SK-N-SH (cell line): ENCODE measurements around the gene ENDOV. TPM values are rescaled to one million over a fixed set of nuclear protein-coding genes. Genes with fewer than 3 reads are reported as not detected.

Source experiments
- CTCF ChIA-PET: fragments of 300-600, 350-600 bp; formaldehyde crosslinking; extraction: SDS; loops from one replicate; lab custom pipeline; 2021; lab: Yijun Ruan, JAX
- POLR2A ChIA-PET: fragments of 350-600 bp; sonication (Branson Sonifier 250); formaldehyde crosslinking; extraction: SDS; loops from one replicate; lab custom pipeline; 2020; ENCODE audit warnings: antibody characterized with exemption, inconsistent platforms; lab: Yijun Ruan, JAX
- DNase-seq: peaks from one replicate; pipeline ENCODE4 v3.0.0; 2012
- H2AFZ ChIP-seq: fragments of 200-600 bp; sonication (generic); 2 replicates; pipeline ENCODE4 v1.8.1; 2016; ENCODE audit warnings: antibody characterized with exemption, mild to moderate bottlenecking, low read depth
- H3F3A ChIP-seq: fragments of 200-600 bp; sonication (generic); replicated peaks from 2 replicates; pipeline ENCODE3; 2016; ENCODE audit warnings: antibody characterized with exemption, mild to moderate bottlenecking; ENCODE audit not compliant: insufficient read depth
- H3K27ac ChIP-seq, 2 experiments: fragments of 200-500 bp in 1 of 2; fragments of 200-600 bp in 1 of 2; sonication (Bioruptor generic) in 1 of 2; sonication (generic), shearing (Covaris generic) in 1 of 2; 2 replicates each; pipeline versions ENCODE4 v1.5.1 to v1.6.1; 2014 to 2016; ENCODE audit warnings: low read depth in 2 of 2, inconsistent platforms in 1 of 2, low read length in 1 of 2, mild to moderate bottlenecking in 1 of 2, mixed read lengths in 1 of 2
- H3K27me3 ChIP-seq: fragments of 200-600 bp; sonication (generic), shearing (Covaris generic); 2 replicates; pipeline ENCODE4 v1.6.1; 2016; ENCODE audit warnings: mixed run types; ENCODE audit not compliant: insufficient read depth
- H3K36me3 ChIP-seq, 2 experiments: fragments of 200-500 bp in 1 of 2; fragments of 200-600 bp in 1 of 2; sonication (Bioruptor generic) in 1 of 2; sonication (generic) in 1 of 2; replicated peaks in 1 of 2; 2 replicates each; pipeline versions ENCODE3 to v1.5.1; 2014 to 2016; ENCODE audit warnings: low read length in 1 of 2, mild to moderate bottlenecking in 1 of 2; ENCODE audit not compliant: insufficient read depth in 2 of 2, control insufficient read depth in 1 of 2
- H3K4me1 ChIP-seq, 2 experiments: fragments of 200-500 bp in 1 of 2; fragments of 200-600 bp in 1 of 2; sonication (Bioruptor generic) in 1 of 2; sonication (generic), shearing (Covaris generic) in 1 of 2; 2 replicates each; pipeline versions ENCODE4 v1.5.1 to v1.6.1; 2014 to 2016; ENCODE audit warnings: low read depth in 1 of 2, low read length in 1 of 2, mixed run types in 1 of 2; ENCODE audit not compliant: insufficient read depth in 2 of 2, control insufficient read depth in 1 of 2
- H3K4me2 ChIP-seq: fragments of 200-600 bp; sonication (generic), shearing (Covaris generic); 2 replicates; pipeline ENCODE4 v1.6.1; 2017; ENCODE audit warnings: mixed run types
- H3K4me3 ChIP-seq, 2 experiments: fragments of 200-500 bp in 1 of 2; fragments of 200-600 bp in 1 of 2; sonication (Bioruptor generic) in 1 of 2; sonication (generic), shearing (Covaris generic) in 1 of 2; 2 replicates each; pipeline versions ENCODE4 v1.5.1 to v1.8.1; 2014 to 2016; ENCODE audit warnings: low read depth in 2 of 2, inconsistent platforms in 1 of 2, low read length in 1 of 2, mild to moderate bottlenecking in 1 of 2, mixed read lengths in 1 of 2, moderate library complexity in 1 of 2
- H3K79me2 ChIP-seq: fragments of 200-600 bp; sonication (generic); 2 replicates; pipeline ENCODE4 v1.8.1; 2017; ENCODE audit warnings: mild to moderate bottlenecking; ENCODE audit not compliant: insufficient read depth
- H3K9ac ChIP-seq: fragments of 200-600 bp; sonication (generic); 2 replicates; pipeline ENCODE4 v1.6.1; 2017; ENCODE audit warnings: mixed run types
- H3K9me2 ChIP-seq: fragments of 200-600 bp; sonication (generic); 2 replicates; pipeline ENCODE4 v1.6.1; 2017; ENCODE audit warnings: mixed run types
- H3K9me3 ChIP-seq: fragments of 200-600 bp; sonication (generic); 2 replicates; pipeline ENCODE4 v1.6.1; 2017; ENCODE audit warnings: mixed run types, mild to moderate bottlenecking, moderate library complexity
- H4K20me1 ChIP-seq: fragments of 200-600 bp; sonication (generic); 2 replicates; pipeline ENCODE4 v1.6.1; 2017; ENCODE audit warnings: mild to moderate bottlenecking, mixed run types; ENCODE audit not compliant: insufficient read depth
- FOXJ3 ChIP-seq: sonication (generic); formaldehyde crosslinking; IDR thresholded peaks from 2 replicates; pipeline ENCODE4 v1.5.1; 2020; ENCODE audit warnings: mild to moderate bottlenecking, missing genetic modification reagents
- GABPA ChIP-seq: IDR thresholded peaks from 2 replicates; pipeline ENCODE4 v1.4.0; 2012; ENCODE audit warnings: low read depth, mild to moderate bottlenecking
- GATA2 ChIP-seq: sonication (generic); formaldehyde crosslinking; IDR thresholded peaks from 2 replicates; pipeline ENCODE4 v1.5.0; 2020; ENCODE audit warnings: mild to moderate bottlenecking, missing genetic modification reagents
- MEF2A ChIP-seq: IDR thresholded peaks from 2 replicates; pipeline ENCODE4 v1.4.0; 2012; ENCODE audit warnings: low read depth, borderline replicate concordance
- MXI1 ChIP-seq: IDR thresholded peaks from 2 replicates; pipeline ENCODE4 v1.6.1; 2012; ENCODE audit warnings: mild to moderate bottlenecking, low read depth, low read length, improper control_type of control experiment
- NRF1 ChIP-seq: IDR thresholded peaks from 2 replicates; pipeline ENCODE4 v1.6.1; 2012; ENCODE audit warnings: low read depth, mild to moderate bottlenecking, low read length
- RCOR1 ChIP-seq: fragments of 150-350 bp; IDR thresholded peaks from 2 replicates; pipeline ENCODE4 v1.6.1; 2017; ENCODE audit warnings: antibody characterized with exemption, low read length
- SMC3 ChIP-seq: IDR thresholded peaks from 2 replicates; pipeline ENCODE4 v1.6.1; 2012; ENCODE audit warnings: low read depth, low read length, improper control_type of control experiment
- TAF1 ChIP-seq: IDR thresholded peaks from 2 replicates; pipeline ENCODE4 v1.6.1; 2012; ENCODE audit warnings: low read depth, mild to moderate bottlenecking, low read length, moderate library complexity, borderline replicate concordance
- TEAD4 ChIP-seq: IDR thresholded peaks from 2 replicates; pipeline ENCODE4 v1.4.0; 2012; ENCODE audit warnings: mild to moderate bottlenecking, borderline replicate concordance; ENCODE audit not compliant: insufficient read depth
- WGBS: methylation state at CpG from one replicate; pipeline ENCODE4 v1.1.6; 2017; ENCODE audit warnings: low lambda C conversion rate; 5-methylcytosine and 5-hydroxymethylcytosine counted together
- polyA plus RNA-seq, 3 experiments: library from polyadenylated mRNA; depleted of rRNA; stranded (reverse); fragments of >200 nt; gene quantifications; 2 replicates each; pipeline ENCODE4 v1.2.3, GENCODE V29; 2012
- TF ChIP-seq, protein P1 (sequence below): IDR thresholded peaks from 2 replicates; pipeline ENCODE4; 2012
- TF ChIP-seq, protein P2 (sequence below): fragments of 150-350 bp; IDR thresholded peaks from 2 replicates; pipeline ENCODE4 v1.6.1; 2016; ENCODE audit warnings: mild to moderate bottlenecking, low read depth, low read length
- TF ChIP-seq, protein P3 (sequence below): IDR thresholded peaks from 2 replicates; pipeline ENCODE4 v1.4.0; 2012; ENCODE audit warnings: low read depth, borderline replicate concordance
- TF ChIP-seq, protein P4 (sequence below): IDR thresholded peaks from 2 replicates; pipeline ENCODE4 v1.4.0; 2012; ENCODE audit warnings: low read depth, borderline replicate concordance

Gene ENDOV
- polyA plus RNA-seq, 1 of the 3 experiments (the other 2 are of a cell fraction): 83.6 TPM

DNA sequence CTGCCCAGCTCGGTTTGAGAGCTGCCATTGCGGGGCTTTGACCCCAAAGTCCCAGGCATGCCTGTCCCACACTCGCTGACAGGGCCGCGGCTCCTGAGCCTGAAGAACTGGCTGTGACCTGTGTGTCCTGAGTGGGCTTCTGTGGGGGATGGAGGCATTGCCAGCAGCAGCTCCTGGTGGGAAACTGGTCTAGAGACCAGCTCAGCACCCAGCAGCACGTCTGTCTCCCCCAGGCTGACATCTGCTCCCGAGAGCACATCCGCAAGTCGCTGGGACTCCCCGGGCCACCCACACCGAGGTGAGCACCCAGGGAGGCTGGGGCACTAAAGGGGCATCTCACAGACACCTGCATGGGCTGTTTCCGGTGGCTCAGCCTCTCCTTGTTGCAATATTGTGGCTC lies 13.4 kb downstream of the ENDOV start:
- TF ChIP-seq NRF1: no peak
- no peak for TF ChIP-seq GATA2
- no peak for TF ChIP-seq FOXJ3 (CRISPR knock-in tag)
- TF ChIP-seq TAF1: no peak
- TF ChIP-seq RCOR1: no peak
- TF ChIP-seq, protein P1, sequence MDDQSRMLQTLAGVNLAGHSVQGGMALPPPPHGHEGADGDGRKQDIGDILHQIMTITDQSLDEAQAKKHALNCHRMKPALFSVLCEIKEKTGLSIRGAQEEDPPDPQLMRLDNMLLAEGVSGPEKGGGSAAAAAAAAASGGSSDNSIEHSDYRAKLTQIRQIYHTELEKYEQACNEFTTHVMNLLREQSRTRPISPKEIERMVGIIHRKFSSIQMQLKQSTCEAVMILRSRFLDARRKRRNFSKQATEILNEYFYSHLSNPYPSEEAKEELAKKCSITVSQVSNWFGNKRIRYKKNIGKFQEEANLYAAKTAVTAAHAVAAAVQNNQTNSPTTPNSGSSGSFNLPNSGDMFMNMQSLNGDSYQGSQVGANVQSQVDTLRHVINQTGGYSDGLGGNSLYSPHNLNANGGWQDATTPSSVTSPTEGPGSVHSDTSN: no peak
- no peak for TF ChIP-seq SMC3
- TF ChIP-seq, all 33 proteins: peak for 0

DNA sequence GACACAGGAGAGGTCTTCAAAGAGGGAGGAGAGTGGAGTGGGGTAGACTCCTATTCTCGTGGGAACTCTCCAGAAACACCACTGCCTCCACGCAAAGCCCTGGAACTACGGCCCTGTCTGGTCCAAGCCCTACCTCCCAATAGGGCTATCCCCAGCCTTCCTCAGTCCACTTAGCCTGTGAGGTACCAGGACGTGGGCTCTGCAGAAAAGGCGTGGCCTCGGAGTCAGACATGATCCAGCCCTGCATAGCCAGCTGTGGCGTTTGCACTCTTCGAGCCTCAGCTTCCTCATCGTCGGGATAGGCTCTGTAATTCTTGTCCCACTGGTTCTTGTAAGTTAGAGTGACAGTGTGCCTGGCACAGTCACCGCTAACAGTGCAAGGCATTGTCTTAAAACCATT lies 13.8 kb downstream of the ENDOV start:
- no peaks in the 10 kb centered on the region for H3K9me2 ChIP-seq
- DNase-seq: no peak
- TF ChIP-seq, protein P2, sequence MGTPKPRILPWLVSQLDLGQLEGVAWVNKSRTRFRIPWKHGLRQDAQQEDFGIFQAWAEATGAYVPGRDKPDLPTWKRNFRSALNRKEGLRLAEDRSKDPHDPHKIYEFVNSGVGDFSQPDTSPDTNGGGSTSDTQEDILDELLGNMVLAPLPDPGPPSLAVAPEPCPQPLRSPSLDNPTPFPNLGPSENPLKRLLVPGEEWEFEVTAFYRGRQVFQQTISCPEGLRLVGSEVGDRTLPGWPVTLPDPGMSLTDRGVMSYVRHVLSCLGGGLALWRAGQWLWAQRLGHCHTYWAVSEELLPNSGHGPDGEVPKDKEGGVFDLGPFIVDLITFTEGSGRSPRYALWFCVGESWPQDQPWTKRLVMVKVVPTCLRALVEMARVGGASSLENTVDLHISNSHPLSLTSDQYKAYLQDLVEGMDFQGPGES: no peak
- TF ChIP-seq MEF2A (no peak), TAF1 (no peak), TEAD4 (no peak), GABPA (no peak), MXI1 (no peak), FOXJ3 (CRISPR knock-in tag) (no peak), SMC3 (no peak)
- TF ChIP-seq, protein P3, sequence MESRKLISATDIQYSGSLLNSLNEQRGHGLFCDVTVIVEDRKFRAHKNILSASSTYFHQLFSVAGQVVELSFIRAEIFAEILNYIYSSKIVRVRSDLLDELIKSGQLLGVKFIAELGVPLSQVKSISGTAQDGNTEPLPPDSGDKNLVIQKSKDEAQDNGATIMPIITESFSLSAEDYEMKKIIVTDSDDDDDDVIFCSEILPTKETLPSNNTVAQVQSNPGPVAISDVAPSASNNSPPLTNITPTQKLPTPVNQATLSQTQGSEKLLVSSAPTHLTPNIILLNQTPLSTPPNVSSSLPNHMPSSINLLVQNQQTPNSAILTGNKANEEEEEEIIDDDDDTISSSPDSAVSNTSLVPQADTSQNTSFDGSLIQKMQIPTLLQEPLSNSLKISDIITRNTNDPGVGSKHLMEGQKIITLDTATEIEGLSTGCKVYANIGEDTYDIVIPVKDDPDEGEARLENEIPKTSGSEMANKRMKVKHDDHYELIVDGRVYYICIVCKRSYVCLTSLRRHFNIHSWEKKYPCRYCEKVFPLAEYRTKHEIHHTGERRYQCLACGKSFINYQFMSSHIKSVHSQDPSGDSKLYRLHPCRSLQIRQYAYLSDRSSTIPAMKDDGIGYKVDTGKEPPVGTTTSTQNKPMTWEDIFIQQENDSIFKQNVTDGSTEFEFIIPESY: no peak
- TF ChIP-seq, protein P4, sequence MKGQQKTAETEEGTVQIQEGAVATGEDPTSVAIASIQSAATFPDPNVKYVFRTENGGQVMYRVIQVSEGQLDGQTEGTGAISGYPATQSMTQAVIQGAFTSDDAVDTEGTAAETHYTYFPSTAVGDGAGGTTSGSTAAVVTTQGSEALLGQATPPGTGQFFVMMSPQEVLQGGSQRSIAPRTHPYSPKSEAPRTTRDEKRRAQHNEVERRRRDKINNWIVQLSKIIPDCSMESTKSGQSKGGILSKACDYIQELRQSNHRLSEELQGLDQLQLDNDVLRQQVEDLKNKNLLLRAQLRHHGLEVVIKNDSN: no peak
- TF ChIP-seq, all 33 proteins: peak for 0
- 85% methylated on average over 10 of the region's 11 CpGs for WGBS
- Histone ChIP-seq H3K4me3 (no peak overlapping the region), H3F3A (peaks cover 6% of the 10 kb centered on the region), H3K4me1 (no peaks in the 10 kb centered on the region; a peak in 1 of 4 replicates), H3K36me3 (peaks cover 3 to 24% of the 10 kb centered on the region in 2 experiments), H3K4me2 (no peak overlapping the region), H3K79me2 (no peaks in the 10 kb centered on the region), H3K27ac (no peak overlapping the region), H2AFZ (no peak overlapping the region), H4K20me1 (no peaks in the 10 kb centered on the region), H3K9me3 (no peaks in the 10 kb centered on the region), H3K9ac (no peak overlapping the region), H3K27me3 (no peaks in the 10 kb centered on the region)
- ChIA-PET CTCF (interaction anchor here (0.6 to 6.5 kb wide), 12 partner anchors 8 to 673 kb away, joined by 3 to 81 read pairs (median 14); partner anchors contain the start of genes ENDOV and NPTX1), POLR2A (interaction anchor here (1.2 kb wide), 1 partner anchor 14 kb away, joined by 3 read pairs; no protein-coding TSS in a partner anchor)

More for the DNA sequence above, 13.4 kb downstream of the ENDOV start:
- Histone ChIP-seq H3K36me3 (peaks cover 3 to 24% of the 10 kb centered on the region in 2 experiments), H3K4me1 (no peaks in the 10 kb centered on the region; a peak in 1 of 4 replicates), H3K9me3 (no peaks in the 10 kb centered on the region), H3F3A (peaks cover 6% of the 10 kb centered on the region), H3K9ac (no peak overlapping the region), H3K27me3 (no peaks in the 10 kb centered on the region), H3K4me3 (no peak overlapping the region), H3K27ac (no peak overlapping the region), H3K4me2 (no peak overlapping the region), H2AFZ (no peak overlapping the region), H3K79me2 (no peaks in the 10 kb centered on the region), H4K20me1 (no peaks in the 10 kb centered on the region), H3K9me2 (no peaks in the 10 kb centered on the region)
- WGBS: 76% methylated on average over 9 of the region's 12 CpGs
- ChIA-PET CTCF (interaction anchor here (0.6 to 6.5 kb wide), 23 partner anchors 9 to 673 kb away, joined by 3 to 81 read pairs (median 13); partner anchors contain the start of genes ENDOV and NPTX1), POLR2A (interaction anchor here (1.2 kb wide), 1 partner anchor 14 kb away, joined by 3 read pairs; no protein-coding TSS in a partner anchor)
- peak; percentile 41 for DNase-seq
